HEK293 (cell line): ENCODE data around the gene BCL2.

Source experiments
- CTCF ChIA-PET: fragments of 350-600 bp; formaldehyde crosslinking; extraction: SDS; loops from one replicate; lab custom pipeline; 2021; ENCODE audit warnings: antibody characterized with exemption; lab: Yijun Ruan, JAX
- POLR2A ChIA-PET: fragments of 300-600 bp; formaldehyde crosslinking; extraction: SDS; loops from one replicate; lab custom pipeline; 2020; ENCODE audit warnings: antibody characterized with exemption, inconsistent platforms; lab: Yijun Ruan, JAX
- H3K27ac ChIP-seq: fragments of 200-500 bp; sonication (Bioruptor generic); 2 replicates; pipeline ENCODE4 v1.5.1; 2014; ENCODE audit warnings: low read depth, low read length, control low read depth, inconsistent platforms; ENCODE audit errors: extremely low read depth
- H3K36me3 ChIP-seq, 2 experiments: fragments of 200-500 bp in 1 of 2; sonication (Bioruptor generic) in 1 of 2; 1 replicate in 1 of 2; 2 replicates in 1 of 2; pipeline ENCODE4 v1.5.1; 2014 to 2017; ENCODE audit warnings: inconsistent platforms in 2 of 2, low read length in 2 of 2; ENCODE audit not compliant: control insufficient read depth in 2 of 2, insufficient read depth in 1 of 2
- H3K4me1 ChIP-seq: fragments of 200-500 bp; sonication (Bioruptor generic); 2 replicates; pipeline ENCODE4 v1.5.1; 2014; ENCODE audit warnings: mild to moderate bottlenecking, low read length, inconsistent platforms; ENCODE audit not compliant: control insufficient read depth, insufficient read depth
- H3K4me3 ChIP-seq: 2 replicates; pipeline ENCODE4 v1.5.1; 2011; ENCODE audit warnings: low read depth, mild to moderate bottlenecking, control low read depth, low read length, moderate library complexity
- H3K9me3 ChIP-seq: fragments of 200-500 bp; sonication (Bioruptor generic); 2 replicates; pipeline ENCODE4 v1.5.1; 2014; ENCODE audit warnings: low read depth, low read length, inconsistent platforms; ENCODE audit not compliant: control insufficient read depth, insufficient read depth
- EGR2 ChIP-seq: fragments of 450-650 bp; formaldehyde crosslinking; IDR thresholded peaks from 2 replicates; pipeline ENCODE4 v1.5.1; 2016; ENCODE audit warnings: low read depth, missing biosample characterization, missing genetic modification characterization
- KLF10 ChIP-seq: fragments of 450-650 bp; IDR thresholded peaks from 2 replicates; pipeline ENCODE4 v1.5.1; 2018; ENCODE audit warnings: missing biosample characterization, mild to moderate bottlenecking, missing genetic modification characterization
- PRDM1 ChIP-seq: fragments of 450-650 bp; formaldehyde crosslinking; IDR thresholded peaks from 2 replicates; pipeline ENCODE4; 2016; ENCODE audit warnings: missing biosample characterization, missing genetic modification characterization
- REPIN1 ChIP-seq: fragments of 450-650 bp; formaldehyde crosslinking; IDR thresholded peaks from 2 replicates; pipeline ENCODE4 v1.5.1; 2017; ENCODE audit warnings: missing biosample characterization, missing genetic modification characterization, low read depth
- SP3 ChIP-seq: fragments of 450-650 bp; formaldehyde crosslinking; IDR thresholded peaks from 2 replicates; pipeline ENCODE4 v1.5.1; 2016; ENCODE audit warnings: missing biosample characterization, missing genetic modification characterization
- TRIM28 ChIP-seq: IDR thresholded peaks from 2 replicates; pipeline ENCODE4 v1.6.1; 2011; ENCODE audit warnings: low read length, control low read depth, borderline replicate concordance
- YY1 ChIP-seq: fragments of 450-650 bp; formaldehyde crosslinking; IDR thresholded peaks from 2 replicates; pipeline ENCODE4 v1.5.1; 2018; ENCODE audit warnings: missing biosample characterization, missing genetic modification characterization
- ZBTB17 ChIP-seq: fragments of 450-650 bp; formaldehyde crosslinking; IDR thresholded peaks from 2 replicates; pipeline ENCODE4 v1.5.1; 2016; ENCODE audit warnings: missing biosample characterization, missing genetic modification characterization
- ZFHX2 ChIP-seq: fragments of 450-650 bp; formaldehyde crosslinking; conservative IDR thresholded peaks from 2 replicates; pipeline ENCODE4 v1.5.1; 2016; ENCODE audit warnings: missing biosample characterization, missing genetic modification characterization
- ZNF121 ChIP-seq: fragments of 450-650 bp; formaldehyde crosslinking; IDR thresholded peaks from 2 replicates; pipeline ENCODE4 v1.5.1; 2016; ENCODE audit warnings: missing biosample characterization, missing genetic modification characterization
- ZNF148 ChIP-seq: fragments of 450-650 bp; formaldehyde crosslinking; IDR thresholded peaks from 2 replicates; pipeline ENCODE4 v1.5.0; 2017; ENCODE audit warnings: missing biosample characterization, missing genetic modification characterization, borderline replicate concordance
- ZNF174 ChIP-seq: fragments of 450-650 bp; formaldehyde crosslinking; IDR thresholded peaks from 2 replicates; pipeline ENCODE4 v1.5.0; 2017; ENCODE audit warnings: missing biosample characterization, mild to moderate bottlenecking, missing genetic modification characterization
- ZNF175 ChIP-seq: fragments of 450-650 bp; formaldehyde crosslinking; IDR thresholded peaks from 2 replicates; pipeline ENCODE4 v1.5.1; 2016; ENCODE audit warnings: missing biosample characterization, missing genetic modification characterization
- ZNF488 ChIP-seq: fragments of 450-650 bp; formaldehyde crosslinking; IDR thresholded peaks from 2 replicates; pipeline ENCODE4 v1.5.1; 2016; ENCODE audit warnings: missing biosample characterization, missing genetic modification characterization
- ZNF501 ChIP-seq: fragments of 450-650 bp; formaldehyde crosslinking; IDR thresholded peaks from 2 replicates; pipeline ENCODE4 v1.5.1; 2016; ENCODE audit warnings: missing biosample characterization, missing genetic modification characterization
- ZNF558 ChIP-seq: fragments of 450-650 bp; formaldehyde crosslinking; IDR thresholded peaks from 2 replicates; pipeline ENCODE4 v1.5.1; 2016; ENCODE audit warnings: missing biosample characterization, missing genetic modification characterization
- ZNF621 ChIP-seq: fragments of 450-650 bp; formaldehyde crosslinking; IDR thresholded peaks from 2 replicates; pipeline ENCODE4 v1.5.1; 2017; ENCODE audit warnings: missing biosample characterization, missing genetic modification characterization
- ZNF704 ChIP-seq: fragments of 450-650 bp; formaldehyde crosslinking; IDR thresholded peaks from 2 replicates; pipeline ENCODE4 v1.5.1; 2016; ENCODE audit warnings: missing biosample characterization, missing genetic modification characterization
- ZNF768 ChIP-seq: fragments of 450-650 bp; formaldehyde crosslinking; IDR thresholded peaks from 2 replicates; pipeline ENCODE4 v1.5.1; 2018; ENCODE audit warnings: missing biosample characterization, mild to moderate bottlenecking, missing genetic modification characterization
- ZNF830 ChIP-seq: fragments of 450-650 bp; IDR thresholded peaks from 2 replicates; pipeline ENCODE4 v1.5.0; 2018; ENCODE audit warnings: missing biosample characterization, missing genetic modification characterization, low read depth, mild to moderate bottlenecking, moderate library complexity
- ZSCAN16 ChIP-seq: fragments of 450-650 bp; formaldehyde crosslinking; IDR thresholded peaks from 2 replicates; pipeline ENCODE4 v1.5.1; 2016; ENCODE audit warnings: missing biosample characterization, missing genetic modification characterization
- ZSCAN23 ChIP-seq: fragments of 450-650 bp; formaldehyde crosslinking; IDR thresholded peaks from 2 replicates; pipeline ENCODE4 v1.5.1; 2016; ENCODE audit warnings: missing biosample characterization, missing genetic modification characterization
- ZSCAN30 ChIP-seq: fragments of 450-650 bp; IDR thresholded peaks from 2 replicates; pipeline ENCODE4 v1.5.1; 2018; ENCODE audit warnings: missing biosample characterization, mild to moderate bottlenecking, missing genetic modification characterization, moderate library complexity
- TF ChIP-seq, protein P1 (sequence below): fragments of 450-650 bp; formaldehyde crosslinking; IDR thresholded peaks from 2 replicates; pipeline ENCODE4 v1.5.1; 2017; ENCODE audit warnings: missing biosample characterization, missing genetic modification characterization

The BCL2 gene

DNA sequence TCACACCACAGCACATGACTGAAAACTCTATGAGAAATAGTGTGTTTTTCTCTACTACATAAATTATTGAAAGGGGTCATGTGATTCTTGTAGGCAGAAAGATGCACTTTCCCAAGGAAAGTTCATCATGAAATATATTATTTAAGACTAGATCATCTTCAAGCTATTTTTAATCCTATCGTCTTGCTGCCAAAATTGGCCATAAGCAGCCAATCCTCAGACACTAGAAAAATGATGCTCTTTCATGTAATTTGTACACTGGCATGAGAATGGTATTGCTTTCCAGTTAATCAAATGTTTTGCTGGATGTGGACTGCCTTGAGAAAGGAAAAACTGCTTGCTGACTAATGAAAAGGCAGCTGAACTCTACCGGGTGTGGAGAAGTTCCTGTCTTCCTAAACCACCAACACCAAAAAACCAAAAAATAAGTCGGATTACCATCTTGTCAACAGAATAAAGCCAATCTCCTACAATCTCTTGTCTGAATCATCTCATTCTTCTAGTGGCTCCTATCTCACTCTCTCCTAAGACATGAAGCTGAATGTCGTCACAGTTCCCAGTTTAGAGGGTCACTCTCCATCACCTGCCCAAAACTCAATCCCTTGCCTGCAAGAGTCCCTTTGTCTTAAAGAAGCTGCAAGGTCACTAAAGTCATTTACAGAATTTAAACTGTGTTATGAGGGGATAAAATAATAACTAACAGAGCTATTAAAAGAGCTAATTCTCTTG lies 5.3 kb downstream of the BCL2 start:
- H3K36me3 ChIP-seq, result no peaks in the 10 kb centered on the region
- no peak for TF ChIP-seq ZNF501 (tag by site-specific recombination)
- TF ChIP-seq ZNF488 (tag by site-specific recombination), result no peak
- no peak for TF ChIP-seq ZNF148 (tag by site-specific recombination)
- no peak for TF ChIP-seq YY1 (tag by site-specific recombination)
- H3K9me3 ChIP-seq, result no peaks in the 10 kb centered on the region
- no peak overlapping the region for H3K27ac ChIP-seq
- POLR2A ChIA-PET, result no interaction called here
- H3K4me1 ChIP-seq, result peaks cover 23% of the 10 kb centered on the region; the same call in 1 of the 2 replicates
- CTCF ChIA-PET, result interaction anchor here (0.6 to 1.0 kb wide), 6 partner anchors 8 to 314 kb away, joined by 3 to 5 read pairs (median 4); no protein-coding TSS in a partner anchor
- no peak overlapping the region for H3K4me3 ChIP-seq

GRCh38 chr18:63313396-63313917 lies 6.1 kb downstream of the BCL2 start:
- no peaks in the 10 kb centered on the region for H3K36me3 ChIP-seq
- TF ChIP-seq ZNF704 (tag by site-specific recombination), result no peak
- TF ChIP-seq ZFHX2 (tag by site-specific recombination), result peak; percentile 90
- TF ChIP-seq ZNF768, result no peak
- peak; percentile 88 for TF ChIP-seq EGR2
- TF ChIP-seq, all 188 proteins: peak for 2
- peaks cover 21% of the 10 kb centered on the region; the same call in 1 of the 2 replicates for H3K4me1 ChIP-seq
- ChIA-PET CTCF (interaction anchor here (0.6 kb wide), 1 partner anchor 9 kb away, joined by 3 read pairs; no protein-coding TSS in a partner anchor), POLR2A (no interaction called here)
- no peaks in the 10 kb centered on the region for H3K9me3 ChIP-seq
- no peak overlapping the region for H3K4me3 ChIP-seq
- no peak overlapping the region for H3K27ac ChIP-seq

GRCh38 chr18:63312737-63313395 lies 6.7 kb downstream of the BCL2 start:
- Histone ChIP-seq H3K4me3 (no peak overlapping the region), H3K4me1 (peaks cover 21% of the 10 kb centered on the region; the same call in 1 of the 2 replicates), H3K9me3 (no peaks in the 10 kb centered on the region), H3K27ac (no peak overlapping the region), H3K36me3 (no peaks in the 10 kb centered on the region)
- ChIA-PET CTCF (no interaction called here), POLR2A (no interaction called here)
- TF ChIP-seq ZSCAN16 (tag by site-specific recombination) (no peak), ZSCAN23 (tag by site-specific recombination) (no peak), ZBTB17 (tag by site-specific recombination) (no peak), KLF10 (tag by site-specific recombination) (no peak), SP3 (tag by site-specific recombination) (no peak), ZNF558 (tag by site-specific recombination) (no peak), TRIM28 (no peak), ZNF704 (tag by site-specific recombination) (no peak), ZNF174 (tag by site-specific recombination) (no peak), ZNF830 (tag by site-specific recombination) (no peak), REPIN1 (tag by site-specific recombination) (no peak), ZNF621 (tag by site-specific recombination) (no peak), ZNF121 (tag by site-specific recombination) (no peak), ZSCAN30 (no peak), ZNF175 (no peak), PRDM1 (tag by site-specific recombination) (no peak)
- TF ChIP-seq, protein P1, sequence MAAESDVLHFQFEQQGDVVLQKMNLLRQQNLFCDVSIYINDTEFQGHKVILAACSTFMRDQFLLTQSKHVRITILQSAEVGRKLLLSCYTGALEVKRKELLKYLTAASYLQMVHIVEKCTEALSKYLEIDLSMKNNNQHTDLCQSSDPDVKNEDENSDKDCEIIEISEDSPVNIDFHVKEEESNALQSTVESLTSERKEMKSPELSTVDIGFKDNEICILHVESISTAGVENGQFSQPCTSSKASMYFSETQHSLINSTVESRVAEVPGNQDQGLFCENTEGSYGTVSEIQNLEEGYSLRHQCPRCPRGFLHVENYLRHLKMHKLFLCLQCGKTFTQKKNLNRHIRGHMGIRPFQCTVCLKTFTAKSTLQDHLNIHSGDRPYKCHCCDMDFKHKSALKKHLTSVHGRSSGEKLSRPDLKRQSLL, result no peak
